ENCODE results near the gene FHOD3. TPM values are rescaled to one million over a fixed set of nuclear protein-coding genes. Genes with fewer than 3 reads are reported as not detected.
"Not testable (repeated sequence)": the region's sequence is repeated elsewhere in the genome, so short reads cannot be mapped to it uniquely, and the experiment has no call there.

Gene FHOD3
- total RNA-seq, 6 experiments from 2014 or later = 0.44 to 1.2 (median 0.62) TPM

DNA sequence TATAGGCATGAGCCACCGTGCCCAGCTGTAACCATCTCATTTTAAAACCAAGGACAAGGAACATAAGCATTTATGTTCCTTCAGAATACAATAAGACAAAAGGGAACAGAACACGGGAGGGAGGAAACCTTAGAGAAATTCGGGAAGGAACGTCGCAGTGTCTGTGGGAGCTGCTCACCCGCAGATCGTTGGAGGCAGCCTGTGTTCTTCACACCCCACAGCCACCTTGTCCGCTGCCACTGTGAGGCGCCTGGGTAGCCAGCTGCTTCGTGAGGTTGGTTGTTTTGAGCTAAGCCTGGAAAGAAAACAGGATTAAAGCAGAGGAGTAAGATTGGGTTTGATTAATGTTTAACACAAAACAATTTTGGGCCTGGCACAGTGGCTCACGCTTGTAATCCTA is 250.0 kb downstream of the FHOD3 start:
- Histone ChIP-seq H3K4me3 (no peak overlapping the region), H3K27ac (no peak overlapping the region), H3K9me3 (no peaks in the 10 kb centered on the region), H3K4me1 (no peaks in the 10 kb centered on the region), H3K27me3 (no peaks in the 10 kb centered on the region), H3K36me3 (no peaks in the 10 kb centered on the region)
- DNase-seq = no peak
- WGBS (ENCODE audit: insufficient coverage, low coverage, low lambda C conversion rate, missing lambda C conversion rate) = 44% methylated on average over 7 of the region's 11 CpGs
- no peak for ATAC-seq
- intact Hi-C loops (cut with DNase I) = no loop called here
- no peak for TF ChIP-seq POLR2A (IDR thresholded peaks at IDR 0.05)
- no peak for TF ChIP-seq CTCF (IDR thresholded peaks at IDR 0.05)

DNA sequence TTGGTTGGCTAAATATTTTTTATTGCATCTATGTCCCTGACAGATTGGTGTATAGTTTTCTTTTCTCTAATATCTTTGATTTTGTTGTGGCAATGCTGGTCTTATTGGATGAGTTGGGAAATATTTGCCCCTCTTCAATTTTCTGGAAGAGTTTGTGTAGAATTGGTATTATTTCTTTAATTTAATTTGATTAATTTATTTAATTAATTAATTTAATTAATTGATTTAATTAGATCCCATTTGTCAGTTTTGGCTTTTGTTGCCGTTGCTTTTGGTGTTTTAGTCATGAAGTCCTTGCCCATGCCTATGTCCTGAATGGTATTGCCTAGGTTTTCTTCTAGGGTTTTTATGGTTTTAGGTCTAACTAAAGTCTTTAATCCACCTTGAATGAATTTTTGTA is 253.8 kb downstream of the FHOD3 start:
- H3K4me1 ChIP-seq; H3K27ac ChIP-seq; ATAC-seq; H3K9me3 ChIP-seq; H3K27me3 ChIP-seq; H3K36me3 ChIP-seq; intact Hi-C loops (cut with DNase I); H3K4me3 ChIP-seq; DNase-seq: not testable (repeated sequence)
- 54% methylated on average over 1 of the region's 1 CpG for WGBS (ENCODE audit: insufficient coverage, low coverage, low lambda C conversion rate, missing lambda C conversion rate)

GRCh38 chr18:36558234-36558633 is 260.7 kb downstream of the FHOD3 start:
- no peak for ATAC-seq
- no peak for DNase-seq
- intact Hi-C loops (cut with DNase I) = no loop called here

DNA sequence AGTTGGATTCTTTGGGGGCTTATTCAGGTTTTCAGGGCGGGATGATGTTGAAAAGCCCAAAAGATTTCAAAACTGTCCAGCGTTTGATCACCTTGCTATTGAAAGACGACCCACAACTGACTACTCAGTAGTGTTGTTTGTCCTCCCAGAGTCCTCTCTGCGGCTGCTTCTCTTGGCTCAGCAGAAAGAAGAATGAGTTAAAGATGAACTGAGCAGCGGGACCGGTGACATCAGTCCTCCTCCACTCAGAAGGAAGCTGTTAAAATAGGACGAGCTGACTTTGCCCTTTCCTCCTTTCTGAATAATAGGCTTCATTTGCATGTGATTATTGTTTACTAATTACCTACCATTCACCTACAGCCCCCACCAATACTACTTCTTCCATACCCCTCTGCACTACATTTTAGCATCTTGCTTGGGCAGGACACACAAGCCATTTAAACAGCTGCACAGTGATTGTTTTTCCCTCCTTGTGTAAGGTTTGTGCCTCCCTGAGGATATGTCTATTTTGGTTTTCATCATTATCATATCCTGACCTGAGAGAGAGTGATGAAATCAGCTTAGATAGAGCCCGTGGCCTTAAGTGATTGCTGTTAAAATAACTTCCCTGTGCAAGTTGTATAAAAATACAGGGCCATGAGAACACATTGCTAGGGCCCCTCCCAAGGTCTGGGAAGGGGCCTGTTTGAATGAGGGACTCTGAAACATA is 261.8 kb downstream of the FHOD3 start:
- ATAC-seq (no peak), DNase-seq (no peak)
- 51% methylated on average over 8 of the region's 8 CpGs for WGBS (ENCODE audit: insufficient coverage, low coverage, low lambda C conversion rate, missing lambda C conversion rate)
- Histone ChIP-seq H3K9me3 (no peaks in the 10 kb centered on the region), H3K27me3 (no peaks in the 10 kb centered on the region), H3K36me3 (no peaks in the 10 kb centered on the region), H3K4me3 (no peak overlapping the region), H3K27ac (no peak overlapping the region), H3K4me1 (no peaks in the 10 kb centered on the region)
- no peak for TF ChIP-seq CTCF (IDR thresholded peaks at IDR 0.05)
- no peak for TF ChIP-seq POLR2A (IDR thresholded peaks at IDR 0.05)
- intact Hi-C loops (cut with DNase I) = no loop called here

More at GRCh38 chr18:36558234-36558633, 260.7 kb downstream of the FHOD3 start:
- H3K4me3 ChIP-seq = no peak overlapping the region
- no peaks in the 10 kb centered on the region for H3K27me3 ChIP-seq
- no peaks in the 10 kb centered on the region for H3K36me3 ChIP-seq
- 100% methylated on average over 1 of the region's 1 CpG for WGBS (ENCODE audit: insufficient coverage, low coverage, low lambda C conversion rate, missing lambda C conversion rate)
- H3K27ac ChIP-seq = no peak overlapping the region
- no peak for TF ChIP-seq POLR2A (IDR thresholded peaks at IDR 0.05)
- TF ChIP-seq CTCF (IDR thresholded peaks at IDR 0.05) = no peak
- H3K4me1 ChIP-seq = no peaks in the 10 kb centered on the region
- no peaks in the 10 kb centered on the region for H3K9me3 ChIP-seq

GRCh38 chr18:36560187-36560586 is 262.7 kb downstream of the FHOD3 start:
- Histone ChIP-seq H3K9me3 (no peaks in the 10 kb centered on the region), H3K4me1 (no peaks in the 10 kb centered on the region), H3K36me3 (no peaks in the 10 kb centered on the region), H3K4me3 (no peak overlapping the region), H3K27ac (no peak overlapping the region), H3K27me3 (no peaks in the 10 kb centered on the region)
- 65% methylated on average over 2 of the region's 2 CpGs for WGBS (ENCODE audit: insufficient coverage, low coverage, low lambda C conversion rate, missing lambda C conversion rate)
- DNase-seq (no peak), ATAC-seq (no peak)
- TF ChIP-seq POLR2A (IDR thresholded peaks at IDR 0.05) = no peak
- TF ChIP-seq CTCF (IDR thresholded peaks at IDR 0.05) = no peak
- intact Hi-C loops (cut with DNase I) = no loop called here
